ENCODE measurements around the gene OXTR. TPM values are rescaled to one million over a fixed set of nuclear protein-coding genes. Genes with fewer than 3 reads are reported as not detected.
"Not testable (repeated sequence)": the region's sequence is repeated elsewhere in the genome, so short reads cannot be mapped to it uniquely, and the experiment has no call there.

The OXTR gene
- total RNA-seq, 1 donor, result 0.27 TPM

GRCh38 chr3:8743021-8743601, 26.3 kb downstream of the OXTR start:
- DNase-seq (ENCODE audit: low read depth in 2 of 3, low spot score in 2 of 3), result no peak

- no peak for DNase-seq (ENCODE audit: low read depth in 2 of 3, low spot score in 2 of 3)
Observed at GRCh38 chr3:8741581-8742261, 27.7 kb downstream of the OXTR start.

GRCh38 chr3:8739757-8740504, 29.5 kb downstream of the OXTR start:
- DNase-seq (ENCODE audit: low read depth in 2 of 3, low spot score in 2 of 3), result no peak

GRCh38 chr3:8738639-8739038, 30.8 kb downstream of the OXTR start:
- no peak for DNase-seq (ENCODE audit: low read depth in 2 of 3, low spot score in 2 of 3)

- DNase-seq (ENCODE audit: low read depth in 2 of 3, low spot score in 2 of 3), result no peak
Observed at GRCh38 chr3:8737823-8738222, 31.6 kb downstream of the OXTR start.

- DNase-seq (ENCODE audit: low read depth in 2 of 3, low spot score in 2 of 3), result no peak
Observed at GRCh38 chr3:8737301-8737700, 32.1 kb downstream of the OXTR start.

- DNase-seq (ENCODE audit: low read depth in 2 of 3, low spot score in 2 of 3), result no peak
Observed at GRCh38 chr3:8736436-8736835, 33.0 kb downstream of the OXTR start.

- DNase-seq (ENCODE audit: low read depth in 2 of 3, low spot score in 2 of 3), result no peak
Observed at GRCh38 chr3:8734908-8735307, 34.5 kb downstream of the OXTR start.

- no peak for DNase-seq (ENCODE audit: low read depth in 2 of 3, low spot score in 2 of 3)
Observed at GRCh38 chr3:8734137-8734878, 35.1 kb downstream of the OXTR start.

- no peak for DNase-seq (ENCODE audit: low read depth in 2 of 3, low spot score in 2 of 3)
Observed at GRCh38 chr3:8733332-8734094, 35.9 kb downstream of the OXTR start, which contains the start of gene CAV3. Gene CAV3 (plus strand): TSS chr3:8733802. CDS start chr3:8733877, 75 bp downstream.

GRCh38 chr3:8732413-8732812, 37.0 kb downstream of the OXTR start:
- DNase-seq (ENCODE audit: low read depth in 2 of 3, low spot score in 2 of 3), result no peak

GRCh38 chr3:8730656-8731055, 38.8 kb downstream of the OXTR start:
- DNase-seq (ENCODE audit: low read depth in 2 of 3, low spot score in 2 of 3), result no peak

- no peak for DNase-seq (ENCODE audit: low read depth in 2 of 3, low spot score in 2 of 3)
Observed at GRCh38 chr3:8729479-8729878, 39.9 kb downstream of the OXTR start.

GRCh38 chr3:8727605-8728512, 41.6 kb downstream of the OXTR start:
- no peak for DNase-seq (ENCODE audit: low read depth in 2 of 3, low spot score in 2 of 3)

GRCh38 chr3:8724108-8724752, 45.2 kb downstream of the OXTR start:
- DNase-seq (ENCODE audit: low read depth in 2 of 3, low spot score in 2 of 3), result no peak

GRCh38 chr3:8723612-8724011, 45.8 kb downstream of the OXTR start:
- DNase-seq (ENCODE audit: low read depth in 2 of 3, low spot score in 2 of 3), result no peak

GRCh38 chr3:8722808-8723207, 46.6 kb downstream of the OXTR start:
- no peak for DNase-seq (ENCODE audit: low read depth in 2 of 3, low spot score in 2 of 3)

- DNase-seq (ENCODE audit: low read depth in 2 of 3, low spot score in 2 of 3), result not testable (repeated sequence)
Observed at GRCh38 chr3:8715757-8716156, 53.7 kb downstream of the OXTR start.

Data from hematopoietic multipotent progenitor cell (in vitro differentiated cells).